Endothelial cell (in vitro differentiated cells): Measurements from ENCODE around the gene DZANK1. TPM values are rescaled to one million over a fixed set of nuclear protein-coding genes. Genes with fewer than 3 reads are reported as not detected.

Source experiments
- DNase-seq: peaks from one replicate; pipeline ENCODE4 v3.0.0; 2021; ENCODE audit warnings: low spot score
- H3K27ac Mint-ChIP-seq: one replicate; pipeline ENCODE4 v1.8.0; 2021; ENCODE audit warnings: mixed read lengths, inconsistent platforms; ENCODE audit not compliant: unreplicated experiment
- H3K27me3 Mint-ChIP-seq: one replicate; pipeline ENCODE4 v1.8.0; 2021; ENCODE audit warnings: mild to moderate bottlenecking, moderate library complexity, mixed read lengths, inconsistent platforms; ENCODE audit not compliant: unreplicated experiment
- H3K36me3 Mint-ChIP-seq: one replicate; pipeline ENCODE4 v1.8.0; 2021; ENCODE audit warnings: mild to moderate bottlenecking, low read depth, mixed read lengths, inconsistent platforms; ENCODE audit not compliant: unreplicated experiment
- H3K4me1 Mint-ChIP-seq: one replicate; pipeline ENCODE4 v1.8.0; 2021; ENCODE audit warnings: mild to moderate bottlenecking, mixed read lengths, inconsistent platforms; ENCODE audit not compliant: unreplicated experiment
- H3K4me3 Mint-ChIP-seq: one replicate; pipeline ENCODE4 v1.8.0; 2021; ENCODE audit warnings: mild to moderate bottlenecking, mixed read lengths, inconsistent platforms; ENCODE audit not compliant: unreplicated experiment
- H3K9me3 Mint-ChIP-seq: one replicate; pipeline ENCODE4 v1.8.0; 2021; ENCODE audit warnings: mixed read lengths, inconsistent platforms; ENCODE audit not compliant: unreplicated experiment
- CTCF ChIP-seq: fragments of 200-600 bp; sonication (generic); IDR thresholded peaks from one replicate; pipeline ENCODE4 v1.5.0; 2021; ENCODE audit warnings: antibody characterized with exemption; ENCODE audit not compliant: unreplicated experiment
- total RNA-seq: library from RNA; stranded (reverse); fragmentation: NEBNext Ultra II Directional; extraction: Animal tissue kit (Norgen Biotek cat#: 25700); gene quantifications from one replicate; pipeline ENCODE4 v1.2.1, GENCODE V29; 2021; ENCODE audit not compliant: unreplicated experiment

DZANK1 gene
- total RNA-seq, 1 donor from 2014 or later, result 4.2 TPM

- Mint-ChIP-seq H3K27me3 (no peaks in the 10 kb centered on the region), H3K4me1 (peaks cover 6% of the 10 kb centered on the region), H3K36me3 (no peaks in the 10 kb centered on the region), H3K27ac (no peak overlapping the region), H3K4me3 (no peak overlapping the region), H3K9me3 (no peaks in the 10 kb centered on the region)
- no peak for TF ChIP-seq CTCF
- DNase-seq, result no peak
These were observed 26.4 kb downstream of the DZANK1 start for GRCh38 chr20:18440403-18440802.

GRCh38 chr20:18436847-18437246 lies 30.0 kb downstream of the DZANK1 start:
- peaks cover 6% of the 10 kb centered on the region for H3K4me1 Mint-ChIP-seq
- no peak for TF ChIP-seq CTCF
- H3K27me3 Mint-ChIP-seq, result no peaks in the 10 kb centered on the region
- H3K27ac Mint-ChIP-seq, result no peak overlapping the region
- no peak overlapping the region for H3K4me3 Mint-ChIP-seq
- H3K9me3 Mint-ChIP-seq, result no peaks in the 10 kb centered on the region
- no peak for DNase-seq
- no peaks in the 10 kb centered on the region for H3K36me3 Mint-ChIP-seq

- Mint-ChIP-seq H3K4me1 (no peaks in the 10 kb centered on the region), H3K27me3 (peaks cover 2% of the 10 kb centered on the region), H3K4me3 (no peak overlapping the region), H3K36me3 (no peaks in the 10 kb centered on the region), H3K9me3 (no peaks in the 10 kb centered on the region), H3K27ac (no peak overlapping the region)
- DNase-seq, result no peak
- no peak for TF ChIP-seq CTCF
These were observed 35.6 kb downstream of the DZANK1 start for GRCh38 chr20:18431206-18431605.

GRCh38 chr20:18430172-18430826 lies 36.5 kb downstream of the DZANK1 start:
- H3K36me3 Mint-ChIP-seq, result no peaks in the 10 kb centered on the region

More at GRCh38 chr20:18430172-18430826, 36.5 kb downstream of the DZANK1 start:
- Mint-ChIP-seq H3K27me3 (peaks cover 2% of the 10 kb centered on the region), H3K9me3 (no peaks in the 10 kb centered on the region), H3K27ac (no peak overlapping the region), H3K4me1 (no peaks in the 10 kb centered on the region), H3K4me3 (no peak overlapping the region)
- no peak for TF ChIP-seq CTCF
- DNase-seq, result no peak
